Loucy (cell line): ENCODE data around the gene TENM4.

ENCODE experiments used
- H2AFZ ChIP-seq: fragments of 200-600 bp; sonication (generic); 2 replicates; pipeline ENCODE4 v1.6.0; 2016; ENCODE audit warnings: antibody characterized with exemption, mild to moderate bottlenecking, low read length, moderate library complexity
- H3F3A ChIP-seq: fragments of 200-600 bp; 2 replicates; pipeline ENCODE4 v1.6.0; 2016; ENCODE audit warnings: antibody characterized with exemption, low read depth, mild to moderate bottlenecking
- H3K27me3 ChIP-seq: fragments of 200-600 bp; sonication (generic); 2 replicates; pipeline ENCODE4 v1.6.1; 2014; ENCODE audit warnings: low read length, mild to moderate bottlenecking; ENCODE audit not compliant: insufficient read depth, poor library complexity, severe bottlenecking
- H3K36me3 ChIP-seq: fragments of 200-600 bp; sonication (generic); 2 replicates; pipeline ENCODE4 v1.6.1; 2016; ENCODE audit warnings: low read length; ENCODE audit not compliant: insufficient read depth
- H3K4me1 ChIP-seq: fragments of 200-600 bp; sonication (generic); 2 replicates; pipeline ENCODE4 v1.5.1; 2014; ENCODE audit warnings: low read length, mild to moderate bottlenecking; ENCODE audit not compliant: insufficient read depth, poor library complexity, severe bottlenecking
- H3K4me2 ChIP-seq: fragments of 200-600 bp; sonication (generic); 2 replicates; pipeline ENCODE4 v1.6.0; 2014; ENCODE audit warnings: antibody characterized with exemption, low read length, low read depth, mild to moderate bottlenecking; ENCODE audit not compliant: poor library complexity, severe bottlenecking
- H3K4me3 ChIP-seq: fragments of 200-600 bp; sonication (generic); 2 replicates; pipeline ENCODE4 v1.5.1; 2014; ENCODE audit warnings: low read length, mild to moderate bottlenecking, mixed read lengths; ENCODE audit not compliant: poor library complexity, severe bottlenecking
- H3K79me2 ChIP-seq: fragments of 200-600 bp; sonication (generic); 2 replicates; pipeline ENCODE4 v1.6.1; 2014; ENCODE audit warnings: low read length; ENCODE audit not compliant: insufficient read depth
- H3K9ac ChIP-seq: fragments of 200-600 bp; sonication (generic); 2 replicates; pipeline ENCODE4 v1.6.0; 2014; ENCODE audit warnings: mild to moderate bottlenecking, low read depth, low read length, moderate library complexity; ENCODE audit not compliant: poor library complexity, severe bottlenecking
- H3K9me2 ChIP-seq: fragments of 200-600 bp; sonication (generic); replicated peaks from 2 replicates; pipeline ENCODE4 v1.6.1; 2016; ENCODE audit warnings: low read depth, low read length, mixed read lengths
- H3K9me3 ChIP-seq: fragments of 200-600 bp; sonication (generic); 2 replicates; pipeline ENCODE4 v1.6.1; 2014; ENCODE audit warnings: mild to moderate bottlenecking, antibody characterized with exemption, low read length, low read depth; ENCODE audit not compliant: insufficient read depth
- H4K20me1 ChIP-seq: fragments of 200-600 bp; sonication (generic); 2 replicates; pipeline ENCODE4 v1.6.0; 2014; ENCODE audit warnings: antibody characterized with exemption, low read length, mild to moderate bottlenecking; ENCODE audit not compliant: insufficient read depth, poor library complexity, severe bottlenecking
- CTCF ChIP-seq: fragments of 200-600 bp; sonication (generic); conservative IDR thresholded peaks from 2 replicates; pipeline ENCODE4 v1.5.1; 2014; ENCODE audit warnings: mild to moderate bottlenecking, antibody characterized with exemption, low read length
- EZH2phosphoT487 ChIP-seq: fragments of 200-600 bp; IDR thresholded peaks from 2 replicates; pipeline ENCODE4 v1.6.1; 2018; ENCODE audit warnings: antibody characterized with exemption, mild to moderate bottlenecking, moderate library complexity, borderline replicate concordance

The TENM4 gene

GRCh38 chr11:79415411-79415810 is 25.4 kb downstream of the TENM4 start:
- no peaks in the 10 kb centered on the region for H3K4me1 ChIP-seq
- no peak overlapping the region for H3K4me3 ChIP-seq
- no peaks in the 10 kb centered on the region for H3K36me3 ChIP-seq
- H4K20me1 ChIP-seq: no peaks in the 10 kb centered on the region
- H3K4me2 ChIP-seq: no peak overlapping the region
- H3K9me2 ChIP-seq: no peaks in the 10 kb centered on the region
- H3K9ac ChIP-seq: no peak overlapping the region
- no peaks in the 10 kb centered on the region for H3K79me2 ChIP-seq
- H3F3A ChIP-seq: no peaks in the 10 kb centered on the region
- no peak for TF ChIP-seq CTCF
- no peak for TF ChIP-seq EZH2phosphoT487
- H3K27me3 ChIP-seq: no peaks in the 10 kb centered on the region
- no peaks in the 10 kb centered on the region; the same call in 1 of the 2 replicates for H3K9me3 ChIP-seq
- no peak overlapping the region for H2AFZ ChIP-seq

- Histone ChIP-seq H2AFZ (no peak overlapping the region), H3K4me2 (no peak overlapping the region), H4K20me1 (no peaks in the 10 kb centered on the region), H3K4me1 (no peaks in the 10 kb centered on the region), H3K9me2 (no peaks in the 10 kb centered on the region), H3K36me3 (no peaks in the 10 kb centered on the region), H3K27me3 (no peaks in the 10 kb centered on the region), H3F3A (no peaks in the 10 kb centered on the region), H3K79me2 (no peaks in the 10 kb centered on the region), H3K4me3 (no peak overlapping the region), H3K9ac (no peak overlapping the region), H3K9me3 (no peaks in the 10 kb centered on the region; the same call in 1 of the 2 replicates)
- TF ChIP-seq CTCF (no peak), EZH2phosphoT487 (no peak)
Observed at GRCh38 chr11:79414644-79415317, 26.0 kb downstream of the TENM4 start.

- Histone ChIP-seq H3K9ac (no peak overlapping the region), H3K36me3 (no peaks in the 10 kb centered on the region), H3K4me1 (no peaks in the 10 kb centered on the region), H3K9me2 (no peaks in the 10 kb centered on the region), H4K20me1 (no peaks in the 10 kb centered on the region), H2AFZ (no peak overlapping the region), H3F3A (no peaks in the 10 kb centered on the region), H3K4me2 (no peak overlapping the region), H3K9me3 (no peaks in the 10 kb centered on the region; the same call in 1 of the 2 replicates), H3K79me2 (no peaks in the 10 kb centered on the region), H3K4me3 (no peak overlapping the region), H3K27me3 (no peaks in the 10 kb centered on the region)
- TF ChIP-seq CTCF (no peak), EZH2phosphoT487 (no peak)
Observed at GRCh38 chr11:79414041-79414440, 26.8 kb downstream of the TENM4 start.
